HTR-8/SVneo (cell line): ENCODE results near the gene NT5DC3.
A peak's percentile ranks its signal among the peaks of the same experiment; 100 is the strongest.

Source experiments
- DNase-seq: peaks from one replicate; pipeline ENCODE4 v3.0.0; 2011; ENCODE audit warnings: low spot score, mixed read lengths; ENCODE audit not compliant: insufficient read length
- FAIRE-seq: peaks from 2 replicates; lab custom pipeline; 2011; peaks lifted over from hg19 to GRCh38; lab: Jason Lieb, UNC

NT5DC3 gene

DNA sequence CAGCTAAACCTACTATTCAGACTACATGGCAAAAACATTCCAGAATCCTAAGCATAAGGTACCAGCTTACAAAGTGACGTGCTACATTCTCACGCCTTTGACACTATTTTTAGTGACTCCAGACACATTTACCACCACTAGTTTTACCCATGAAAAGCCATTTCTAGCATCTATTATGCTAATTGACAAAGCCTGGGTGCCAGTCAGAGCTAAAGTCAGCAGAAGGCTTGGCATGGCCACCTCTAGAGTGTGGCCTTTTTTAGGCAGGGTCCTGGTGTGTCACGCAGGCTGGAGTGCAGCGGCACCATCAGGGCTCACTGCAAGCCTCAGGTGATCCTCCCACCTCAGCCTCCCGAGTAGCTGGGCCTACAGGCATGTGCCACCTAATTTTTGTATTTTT lies 75.7 kb downstream of the NT5DC3 start:
- FAIRE-seq (no peak), DNase-seq (no peak)

DNA sequence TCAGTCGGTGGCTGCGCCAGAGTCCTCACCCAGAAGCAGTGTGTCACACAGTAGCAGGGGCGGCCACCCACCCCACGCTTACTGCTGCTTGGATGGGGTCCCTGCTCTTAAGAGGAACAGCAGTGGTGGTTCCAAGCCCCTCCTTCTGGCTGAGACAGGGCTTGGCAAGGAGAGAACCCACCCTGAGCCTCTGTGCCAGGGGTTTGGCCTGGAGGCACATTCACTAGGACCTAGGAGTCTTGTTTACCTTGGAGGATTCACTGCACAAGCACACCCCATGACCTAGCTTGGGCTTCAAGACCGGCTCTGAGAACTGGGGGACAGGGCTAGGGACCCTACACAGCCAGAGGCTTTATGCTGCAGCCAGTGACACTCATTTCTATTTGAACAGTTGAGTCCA lies 78.6 kb downstream of the NT5DC3 start:
- no peak for DNase-seq

DNA sequence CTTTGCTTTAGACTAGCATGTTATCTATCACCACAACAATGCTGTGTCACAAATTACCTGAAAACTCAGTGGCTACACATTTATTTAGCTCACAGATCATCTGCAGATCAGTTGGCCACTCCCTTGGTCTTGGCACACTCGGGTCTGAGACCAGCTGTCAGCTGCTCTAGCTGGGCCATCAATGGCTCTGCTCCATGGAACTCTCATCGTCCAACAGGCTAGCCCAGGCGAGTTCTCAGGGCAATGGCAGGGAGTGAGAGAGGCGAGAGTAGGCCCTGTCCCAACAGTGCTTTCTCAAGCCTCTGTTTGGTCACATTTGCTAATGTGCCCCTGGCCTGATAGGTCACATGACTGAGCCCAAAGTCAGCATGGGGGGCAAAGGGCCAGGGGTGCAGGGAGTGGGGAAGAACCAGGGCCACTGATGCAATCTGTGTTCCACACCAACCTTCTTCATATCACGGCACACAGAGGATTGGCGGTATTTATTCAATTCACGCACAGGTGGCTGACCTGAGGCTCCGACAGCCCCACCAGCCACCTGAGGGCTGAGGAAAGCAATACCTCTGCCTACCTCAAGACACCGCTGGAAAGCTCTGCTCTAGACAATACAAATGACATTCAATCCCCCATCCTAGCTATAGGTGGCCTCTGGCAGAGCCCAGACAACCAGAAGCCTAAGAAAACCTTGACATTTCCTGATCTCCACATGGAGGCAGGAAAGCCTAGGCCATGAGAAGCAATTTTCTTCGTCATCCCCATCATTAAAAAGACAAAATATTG lies 82.5 kb downstream of the NT5DC3 start:
- FAIRE-seq (no peak), DNase-seq (no peak)

More for the DNA sequence above, 78.6 kb downstream of the NT5DC3 start:
- FAIRE-seq = no peak

DNA sequence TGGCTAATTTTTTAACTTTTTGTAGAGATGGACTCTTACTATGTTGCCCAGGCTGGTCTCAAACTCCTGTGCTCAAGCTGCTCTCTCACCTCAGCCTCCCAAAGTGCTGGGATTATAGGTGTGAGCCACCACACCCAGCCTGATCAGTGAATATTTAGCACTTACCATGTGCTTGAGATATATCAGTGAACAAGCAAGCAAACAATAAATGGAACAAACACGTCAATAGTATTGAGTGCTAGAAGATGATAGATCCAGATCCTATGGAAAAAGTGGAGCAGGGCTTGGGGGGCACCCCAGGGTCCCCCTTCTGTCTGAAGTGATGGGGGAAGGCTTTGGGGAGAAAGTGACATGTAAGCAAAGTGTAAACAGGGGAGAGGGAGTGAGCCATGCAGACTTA lies 83.8 kb downstream of the NT5DC3 start:
- no peak for DNase-seq
- FAIRE-seq = no peak

DNA sequence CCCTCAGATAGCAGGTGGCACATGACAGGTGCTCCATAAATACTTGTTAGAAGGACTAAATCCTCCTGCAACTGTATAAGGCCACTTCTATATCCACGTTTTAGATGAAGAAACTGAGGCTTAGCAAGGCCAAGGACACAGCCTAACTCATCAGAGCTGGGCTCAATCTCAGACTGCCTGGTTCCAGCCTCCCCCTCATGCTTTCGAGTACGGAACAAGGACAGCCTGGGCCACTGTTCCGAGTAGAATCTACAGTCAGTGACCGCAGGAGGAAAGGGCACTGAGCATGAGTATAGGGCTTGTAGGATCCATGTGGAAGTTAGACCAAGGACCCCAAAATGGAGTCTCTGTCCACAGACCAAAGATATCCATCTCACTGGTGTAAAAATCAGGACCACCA lies 84.6 kb downstream of the NT5DC3 start:
- FAIRE-seq (no peak), DNase-seq (no peak)

DNA sequence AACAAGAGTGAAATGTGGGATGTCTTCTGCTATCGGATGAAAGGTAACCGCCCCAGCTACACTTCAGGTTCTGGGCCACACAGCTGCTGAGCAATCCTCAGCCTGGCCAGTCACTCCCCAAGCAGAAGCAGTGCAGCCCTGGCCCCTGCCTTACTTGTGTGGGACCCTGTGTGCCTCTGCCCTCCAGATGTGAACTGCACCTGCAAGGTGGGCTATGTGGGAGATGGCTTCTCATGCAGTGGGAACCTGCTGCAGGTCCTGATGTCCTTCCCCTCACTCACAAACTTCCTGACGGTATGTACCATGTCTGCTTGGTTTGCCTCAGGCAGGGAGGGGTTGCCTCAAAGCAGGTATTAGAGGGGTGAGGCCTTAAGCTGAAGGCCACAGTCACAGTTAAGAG lies 85.6 kb downstream of the NT5DC3 start:
- FAIRE-seq (no peak), DNase-seq (no peak)

DNA sequence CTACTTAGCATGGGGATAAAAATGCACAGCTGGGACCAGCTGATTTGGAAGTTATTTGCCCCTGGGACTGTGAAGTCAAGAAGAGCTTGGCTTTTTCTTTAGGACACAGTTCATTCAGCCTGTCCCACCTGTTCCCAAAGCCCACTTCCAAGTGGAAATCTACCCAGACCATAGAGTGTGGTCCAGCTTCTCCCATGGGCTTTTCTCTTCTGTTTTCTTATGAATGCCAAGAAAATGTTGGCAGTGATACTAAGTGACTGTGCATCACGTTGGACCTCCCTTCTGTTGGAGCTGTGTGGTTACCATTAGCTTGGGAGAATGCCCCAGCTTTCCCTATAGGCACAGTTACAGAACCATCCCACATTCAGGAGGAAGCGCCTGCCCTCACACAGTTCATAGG lies 89.4 kb downstream of the NT5DC3 start:
- no peak for FAIRE-seq
- DNase-seq = no peak

DNA sequence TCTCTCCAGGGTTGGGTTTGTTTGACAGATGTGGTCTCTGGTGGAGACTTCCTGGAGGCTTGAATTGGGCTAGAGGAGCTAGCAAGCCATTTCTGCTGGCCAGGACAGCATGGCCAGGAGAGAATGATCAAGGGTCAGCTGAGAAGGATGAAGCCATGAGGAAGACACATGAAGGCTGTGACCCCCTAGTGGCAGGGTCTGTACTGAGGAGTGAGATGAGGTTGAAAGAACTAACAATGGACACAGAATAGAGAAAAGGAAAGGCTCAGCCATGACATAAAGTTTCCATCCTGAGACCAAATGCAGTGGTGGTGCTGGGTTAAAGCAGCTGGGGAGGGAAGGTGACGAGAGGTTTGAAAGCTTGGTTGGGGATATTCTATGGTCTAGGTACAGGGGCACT lies 89.9 kb downstream of the NT5DC3 start:
- DNase-seq = no peak
- no peak for FAIRE-seq

DNA sequence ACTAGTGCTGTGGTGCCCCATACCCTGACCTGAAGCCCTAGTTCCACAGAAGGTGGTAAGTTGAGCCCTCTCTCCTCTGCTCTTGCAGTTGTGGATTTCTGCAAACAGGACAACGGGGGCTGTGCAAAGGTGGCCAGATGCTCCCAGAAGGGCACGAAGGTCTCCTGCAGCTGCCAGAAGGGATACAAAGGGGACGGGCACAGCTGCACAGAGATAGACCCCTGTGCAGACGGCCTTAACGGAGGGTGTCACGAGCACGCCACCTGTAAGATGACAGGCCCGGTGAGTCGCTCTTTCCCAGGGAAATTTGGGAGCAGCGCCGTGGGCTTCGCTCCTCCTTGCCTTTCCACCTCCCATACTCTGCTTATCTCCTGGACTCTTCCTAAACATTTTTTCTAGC lies 92.2 kb downstream of the NT5DC3 start:
- FAIRE-seq (no peak), DNase-seq (no peak)

DNA sequence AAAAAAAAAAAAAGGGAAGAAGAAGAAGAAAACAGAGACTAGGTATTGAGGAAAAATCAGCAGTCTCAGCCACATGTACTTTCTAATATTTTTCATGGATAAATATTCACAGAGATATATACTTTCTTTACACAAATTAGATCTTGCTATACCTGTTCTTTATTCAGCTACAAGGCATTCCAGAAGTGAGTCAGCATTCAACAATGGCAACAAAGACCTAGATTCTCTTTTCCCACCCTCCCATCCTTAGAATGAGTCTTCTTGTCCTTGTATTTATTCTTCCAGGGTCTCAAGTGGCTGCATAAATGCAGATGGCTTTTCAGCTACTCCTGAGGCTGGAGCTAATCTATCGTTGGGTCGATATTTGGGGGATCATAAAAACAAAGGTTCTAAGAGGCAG lies 93.0 kb downstream of the NT5DC3 start:
- FAIRE-seq (no peak), DNase-seq (no peak)

DNA sequence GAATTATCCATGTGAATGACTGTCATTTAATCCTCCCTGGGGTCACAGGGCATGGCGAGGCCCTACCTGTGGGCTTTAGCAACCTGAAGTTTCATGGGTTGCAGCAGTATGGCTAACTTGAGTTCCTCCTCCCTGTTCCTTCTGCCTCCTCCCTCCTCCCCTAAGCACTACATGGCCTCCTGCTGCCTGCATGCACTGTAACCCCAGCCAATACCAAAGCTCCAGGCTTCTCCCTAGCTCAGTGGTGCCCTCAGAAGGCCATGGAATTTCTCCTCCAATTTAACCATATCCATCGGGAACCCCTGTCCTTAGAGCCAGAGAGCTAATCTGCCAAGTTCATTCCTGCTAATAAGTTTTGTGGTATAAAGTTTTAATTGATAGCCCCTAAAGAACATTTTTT lies 95.1 kb downstream of the NT5DC3 start:
- DNase-seq = no peak
- FAIRE-seq = no peak

DNA sequence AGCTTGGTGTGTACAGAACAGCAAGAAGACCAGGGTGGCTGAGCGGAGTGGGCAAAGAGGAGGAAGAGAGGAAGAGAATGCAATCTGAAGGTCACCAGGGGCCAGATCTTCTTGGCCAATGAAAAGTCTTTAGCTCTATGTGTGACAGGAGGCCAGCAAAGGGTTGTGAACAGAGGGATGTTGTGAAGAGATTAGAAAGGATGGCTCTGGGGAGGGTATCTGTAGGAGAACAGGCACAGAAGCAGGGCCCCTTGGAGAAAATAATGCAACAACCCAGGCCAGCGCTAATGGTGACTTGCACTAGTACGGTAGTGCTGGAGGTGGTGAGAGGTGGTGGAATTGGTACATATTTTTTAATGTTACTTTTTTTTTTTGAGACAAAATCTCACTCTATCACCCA lies 97.2 kb downstream of the NT5DC3 start:
- FAIRE-seq (no peak), DNase-seq (no peak)

DNA sequence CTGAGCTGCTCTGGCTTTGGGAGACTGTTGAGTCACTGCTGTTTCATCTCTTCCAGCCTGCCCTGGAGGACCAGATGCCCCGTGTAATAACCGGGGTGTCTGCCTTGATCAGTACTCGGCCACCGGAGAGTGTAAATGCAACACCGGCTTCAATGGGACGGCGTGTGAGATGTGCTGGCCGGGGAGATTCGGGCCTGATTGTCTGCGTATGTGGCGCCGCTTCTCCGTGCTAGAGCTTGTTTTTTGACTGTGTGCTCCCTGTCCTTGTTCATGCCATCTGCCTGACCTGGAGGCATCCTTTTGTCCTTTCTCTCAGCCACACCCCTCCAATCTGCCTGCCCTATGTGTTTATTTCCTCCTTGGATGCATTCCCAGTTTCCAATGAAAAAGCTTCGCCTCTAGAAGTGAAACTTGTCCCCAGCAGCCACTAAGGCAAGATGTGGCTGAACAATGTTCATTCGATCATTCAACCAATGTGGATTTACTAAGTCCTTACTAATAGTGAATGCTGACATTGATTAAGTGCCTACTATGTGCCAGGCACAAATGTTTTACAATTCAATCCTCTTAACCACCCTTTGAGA lies 98.6 kb downstream of the NT5DC3 start:
- DNase-seq = no peak

DNA sequence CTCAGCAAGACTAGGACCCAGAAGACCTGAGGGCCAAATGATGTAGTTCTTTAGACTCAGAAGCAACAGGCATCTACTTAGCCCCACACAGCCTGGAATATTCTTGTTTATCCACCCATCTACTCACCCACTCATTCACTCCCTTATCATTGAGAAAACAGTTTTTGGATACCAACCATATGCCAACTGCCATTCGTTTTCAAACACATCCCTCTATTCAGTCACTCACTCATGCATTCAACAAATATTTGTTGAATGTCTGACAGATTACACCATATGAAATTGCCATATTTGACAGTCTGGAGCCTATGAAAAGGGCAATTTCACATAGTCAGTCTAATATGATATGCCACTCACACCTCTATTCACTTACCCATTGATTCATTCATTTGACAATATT lies 103.2 kb downstream of the NT5DC3 start:
- no peak for FAIRE-seq
- DNase-seq = no peak

More for the DNA sequence above, 98.6 kb downstream of the NT5DC3 start:
- FAIRE-seq = no peak

DNA sequence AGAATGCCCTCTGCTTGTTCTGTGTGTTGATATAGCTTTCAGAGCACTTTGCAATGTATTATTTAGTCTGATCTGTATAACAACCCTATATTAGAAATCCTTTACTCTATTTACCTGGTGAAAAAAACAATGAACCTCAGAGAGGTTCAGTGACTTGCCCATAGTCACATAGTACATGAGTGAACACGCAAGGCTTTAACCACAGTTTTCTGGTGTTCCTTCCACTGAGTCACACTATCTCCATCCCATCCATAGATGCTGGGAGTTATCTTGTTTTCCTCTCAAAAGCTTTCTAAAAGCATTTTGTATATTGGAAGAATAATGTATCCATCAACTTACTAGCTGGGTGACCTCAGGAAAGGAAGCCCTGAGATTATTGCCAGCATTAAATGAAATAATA lies 104.5 kb downstream of the NT5DC3 start:
- no peak for FAIRE-seq
- no peak for DNase-seq

DNA sequence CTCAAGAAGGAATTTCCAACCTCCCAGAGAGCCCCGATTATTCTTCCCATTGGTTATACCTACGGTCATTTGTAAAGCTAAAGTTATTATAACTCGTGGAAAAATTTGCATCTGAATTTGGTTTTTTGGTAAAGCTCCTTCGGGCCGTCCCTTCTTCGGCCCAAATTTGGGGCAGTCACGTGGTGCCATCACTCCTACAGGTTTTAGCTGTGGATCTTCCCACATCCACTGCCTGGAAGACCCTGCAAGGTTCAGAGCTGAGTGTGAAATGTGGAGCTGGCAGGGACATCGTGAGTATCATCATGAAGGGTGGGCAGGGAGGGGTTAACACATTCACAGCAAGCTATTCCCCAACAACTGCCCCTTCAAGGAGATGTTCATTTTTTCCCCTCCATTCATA lies 105.7 kb downstream of the NT5DC3 start:
- FAIRE-seq (no peak), DNase-seq (no peak)

DNA sequence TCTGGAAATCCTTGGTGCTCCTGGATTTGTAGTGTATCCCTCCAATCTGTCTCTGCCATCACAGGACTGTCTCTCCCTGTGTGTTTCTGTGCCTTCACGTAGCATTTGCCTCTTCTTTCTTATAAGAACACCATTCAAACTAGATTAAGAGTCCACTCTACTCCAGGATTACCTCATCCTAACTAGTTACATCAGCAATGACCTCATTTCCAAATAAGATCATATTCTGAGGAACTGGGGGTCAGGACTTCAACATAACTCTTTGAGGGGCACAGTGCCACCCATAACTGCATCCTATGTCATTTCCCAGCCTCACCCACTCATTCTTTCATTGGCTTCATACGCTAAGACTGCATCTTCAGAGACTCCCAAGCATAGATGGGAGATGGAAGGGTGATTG lies 106.2 kb downstream of the NT5DC3 start:
- FAIRE-seq = no peak
- DNase-seq = no peak

DNA sequence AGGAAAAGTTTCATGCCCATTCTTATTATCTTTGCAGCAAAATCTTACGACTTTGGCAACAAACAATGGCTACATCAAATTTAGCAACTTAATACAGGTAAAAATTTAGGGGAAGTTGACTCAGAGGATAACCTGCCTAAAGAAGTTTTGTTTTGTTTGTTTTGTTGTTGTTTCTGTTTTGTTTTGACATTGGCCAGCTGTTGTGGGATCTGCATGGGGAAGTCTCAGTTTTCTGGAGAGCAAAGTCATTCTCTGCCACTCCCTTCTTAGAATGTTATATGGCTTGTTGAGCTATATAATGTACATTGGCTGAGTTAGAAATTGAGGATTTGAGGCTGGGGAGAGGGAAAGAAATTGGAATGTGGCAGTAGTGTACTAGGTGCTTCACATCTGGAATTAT lies 109.5 kb downstream of the NT5DC3 start:
- DNase-seq (no peak), FAIRE-seq (no peak)

DNA sequence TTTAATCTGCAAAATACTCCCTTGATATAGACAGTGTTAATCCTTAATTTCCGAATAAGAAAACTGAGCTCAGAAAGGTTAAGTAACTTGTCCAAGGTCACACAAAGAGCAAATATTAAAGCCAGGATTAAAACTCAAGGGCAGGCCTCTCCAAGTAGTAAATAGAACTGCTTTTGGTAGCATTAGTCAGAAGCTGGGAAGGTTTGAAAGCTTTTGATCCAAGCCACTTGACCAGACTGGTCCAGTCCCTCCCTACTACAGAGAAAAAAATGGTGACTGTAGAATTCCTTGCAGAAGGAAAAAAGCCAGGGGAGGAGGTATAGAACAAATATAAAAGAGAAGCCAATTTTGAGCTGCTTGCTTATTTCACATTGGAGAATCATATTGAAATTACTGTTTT lies 111.5 kb downstream of the NT5DC3 start:
- DNase-seq = no peak
- FAIRE-seq = no peak

DNA sequence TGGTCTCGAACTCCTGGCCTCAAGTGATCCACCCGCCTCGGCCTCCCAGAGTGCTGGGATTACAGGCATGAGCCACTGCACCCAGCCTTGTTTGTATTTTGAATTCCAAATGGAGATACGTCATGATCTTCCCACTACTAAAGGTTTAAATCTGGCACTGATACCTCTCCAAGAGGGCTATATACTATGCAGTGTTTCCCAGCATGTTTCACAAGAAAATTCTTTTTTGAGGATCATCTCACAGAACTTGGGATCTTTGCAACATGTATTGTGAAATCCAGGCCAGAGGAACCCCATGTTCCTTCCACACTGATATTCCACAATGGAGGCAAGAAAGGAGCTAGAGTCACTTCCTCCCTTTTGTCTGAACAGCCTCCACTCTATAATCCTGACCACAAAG lies 112.7 kb downstream of the NT5DC3 start:
- no peak for DNase-seq
- no peak for FAIRE-seq

DNA sequence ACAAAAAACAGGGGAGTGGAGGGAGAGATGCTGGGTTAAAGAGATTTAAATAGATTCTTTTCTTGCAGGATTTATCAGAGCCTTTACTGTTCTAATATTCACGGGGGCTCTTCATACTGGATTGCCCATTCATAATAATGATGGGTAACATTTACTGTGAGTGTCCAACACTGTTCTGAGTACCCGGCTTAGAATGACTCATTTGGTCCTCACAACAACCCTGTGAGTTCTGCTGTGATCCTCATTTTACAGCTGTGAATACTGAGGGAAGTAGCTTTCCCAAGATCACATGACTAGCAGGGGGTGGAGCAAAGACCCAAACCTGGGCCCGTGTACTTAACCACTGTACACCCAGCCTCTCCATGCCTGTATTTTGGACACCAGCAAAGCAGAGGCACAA lies 113.4 kb downstream of the NT5DC3 start:
- DNase-seq = no peak
- FAIRE-seq = no peak

DNA sequence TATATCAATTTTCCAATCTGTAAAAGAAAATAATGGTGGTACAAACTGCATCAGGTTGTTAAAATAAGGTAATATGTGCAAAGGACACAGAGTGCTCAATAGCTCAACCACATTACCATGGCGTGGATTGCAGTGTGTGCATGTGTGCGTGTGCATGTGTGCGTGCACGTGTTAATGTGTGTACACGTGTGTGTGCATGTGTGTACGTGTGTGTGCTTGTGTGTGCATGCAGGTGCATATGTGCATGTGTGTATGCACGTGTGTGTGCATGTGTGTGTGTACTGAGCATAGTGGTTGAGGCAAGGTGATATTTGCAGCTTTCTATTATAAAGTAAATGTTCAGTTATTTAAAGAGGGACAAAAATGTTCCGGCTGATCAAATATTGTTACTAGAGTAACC lies 115.6 kb downstream of the NT5DC3 start:
- DNase-seq (no peak), FAIRE-seq (peak; percentile 46)
